ENCODE measurements around the gene RHCG.
"Not testable (repeated sequence)": the region's sequence is repeated elsewhere in the genome, so short reads cannot be mapped to it uniquely, and the experiment has no call there.

The RHCG gene

GRCh38 chr15:89479173-89479572 is 17.2 kb downstream of the RHCG start:
- no peak overlapping the region for H3K4me3 ChIP-seq (ENCODE audit: low read depth, low read length)

- no peak overlapping the region for H3K4me3 ChIP-seq (ENCODE audit: low read depth, low read length)
Observed at GRCh38 chr15:89477411-89478242, 18.8 kb downstream of the RHCG start.

DNA sequence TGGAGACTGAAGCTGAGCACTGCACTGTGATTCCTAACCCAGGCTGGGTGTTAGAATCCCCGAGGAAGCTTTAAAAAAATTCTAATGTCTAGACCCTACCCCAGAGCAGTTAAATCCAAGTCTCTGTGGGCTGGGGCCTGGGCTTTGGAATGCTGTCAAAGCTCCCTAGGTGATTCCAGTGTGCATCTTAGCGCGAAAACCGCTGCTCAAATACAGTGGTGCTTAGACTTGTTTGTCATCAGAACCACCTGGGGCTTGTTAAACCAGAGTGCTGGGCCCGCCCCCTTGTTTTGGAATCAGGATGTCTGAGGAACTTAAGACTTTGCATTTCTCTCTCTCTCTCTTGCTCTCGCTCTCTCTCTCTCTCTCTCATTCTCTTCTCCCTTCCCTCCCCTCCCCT is 20.7 kb downstream of the RHCG start:
- no peak overlapping the region for H3K4me3 ChIP-seq (ENCODE audit: low read depth, low read length)

- H3K4me3 ChIP-seq (ENCODE audit: low read depth, low read length): no peak overlapping the region
Observed at GRCh38 chr15:89472785-89473256, 23.6 kb downstream of the RHCG start.

DNA sequence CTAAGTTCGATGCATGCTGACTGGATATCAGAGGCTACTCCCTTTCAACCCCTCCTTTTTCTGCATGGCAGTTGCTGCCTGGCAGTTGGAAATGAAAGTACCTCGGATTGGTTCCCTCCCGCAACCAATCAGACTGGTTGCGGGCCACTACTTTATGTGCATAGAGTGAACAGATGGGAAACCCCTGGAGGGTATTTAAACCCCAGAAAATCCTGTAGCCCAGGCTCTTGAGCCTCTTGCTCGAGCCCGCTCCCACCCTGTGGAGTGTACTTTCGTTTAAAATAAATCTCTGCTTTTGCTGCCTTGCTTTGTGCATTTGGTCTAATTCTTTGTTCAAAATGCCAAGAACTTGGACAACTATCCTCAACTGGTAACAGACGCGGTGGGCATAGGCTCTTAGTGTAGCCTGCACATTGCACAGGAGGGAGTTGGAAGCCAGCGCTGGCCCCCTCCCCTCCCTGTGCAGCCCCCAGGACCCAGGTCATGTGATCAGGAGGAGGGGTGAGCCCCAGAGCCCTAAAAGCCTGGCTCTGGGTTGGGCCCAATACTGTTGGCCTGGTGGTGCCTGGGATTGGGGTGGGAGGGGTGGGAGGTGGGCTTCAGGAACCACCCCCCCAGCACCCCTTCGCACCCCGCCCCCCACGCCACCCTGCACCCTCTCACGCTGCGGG is 26.8 kb downstream of the RHCG start:
- no peak overlapping the region for H3K4me3 ChIP-seq (ENCODE audit: low read depth, low read length)

GRCh38 chr15:89468813-89469212 is 27.6 kb downstream of the RHCG start:
- not testable (repeated sequence) for H3K4me3 ChIP-seq (ENCODE audit: low read depth, low read length)

DNA sequence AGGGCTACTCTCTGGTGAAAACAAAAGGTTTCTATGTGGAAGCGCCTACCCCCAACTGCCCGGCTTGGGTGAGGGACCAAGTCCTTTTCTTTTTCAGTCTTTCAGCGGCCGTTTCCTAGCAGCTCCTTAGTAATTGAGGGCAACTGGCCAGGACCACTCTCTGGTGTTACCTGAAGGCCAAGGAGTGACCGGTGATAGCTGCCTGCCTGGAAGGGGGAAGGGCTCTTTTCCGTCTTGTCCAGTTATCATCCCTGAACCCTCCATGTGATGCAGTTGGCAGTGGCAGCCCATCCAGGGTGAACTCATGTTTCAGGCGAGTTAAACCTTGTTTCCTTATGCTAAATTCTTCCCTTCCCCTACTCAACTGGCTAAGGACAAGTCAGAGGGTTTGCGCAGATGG is 33.3 kb downstream of the RHCG start:
- H3K4me3 ChIP-seq (ENCODE audit: low read depth, low read length): no peak overlapping the region

DNA sequence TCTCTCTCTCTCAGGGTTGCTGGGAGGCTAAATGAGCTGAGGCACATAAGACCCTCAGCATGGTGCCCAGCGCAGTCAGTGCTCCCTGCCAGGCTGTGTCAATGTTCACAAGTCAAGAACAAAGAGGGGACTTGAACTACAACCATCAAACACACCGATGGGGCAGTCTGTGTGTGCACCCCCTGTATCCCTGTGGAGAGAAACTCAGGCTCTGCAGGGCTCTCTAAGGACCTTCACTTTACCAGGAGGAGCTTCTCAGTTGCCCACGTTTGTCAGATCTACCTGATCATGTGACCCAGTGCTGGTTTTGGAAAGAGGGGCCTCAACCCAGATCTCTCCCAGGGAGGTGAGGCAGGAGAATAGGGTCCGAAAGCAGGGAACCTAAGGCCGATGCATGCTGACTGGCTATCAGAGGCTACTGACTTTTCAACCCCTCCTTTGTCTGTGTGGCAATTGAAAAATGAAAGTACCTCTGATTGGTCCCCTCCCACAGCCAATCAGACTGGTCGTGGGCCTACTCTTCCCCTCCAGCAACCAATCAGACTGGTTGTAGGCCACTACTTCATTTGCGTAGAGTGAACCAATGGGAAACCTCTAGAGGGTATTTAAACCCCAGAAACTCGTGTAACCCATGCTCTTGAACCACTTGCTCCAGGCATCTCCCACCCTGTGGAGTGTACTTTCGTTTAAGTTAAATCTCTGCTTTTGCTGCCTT is 34.0 kb downstream of the RHCG start:
- no peak overlapping the region for H3K4me3 ChIP-seq (ENCODE audit: low read depth, low read length)

GRCh38 chr15:89461386-89461785 is 35.0 kb downstream of the RHCG start:
- H3K4me3 ChIP-seq (ENCODE audit: low read depth, low read length): no peak overlapping the region

- no peak overlapping the region for H3K4me3 ChIP-seq (ENCODE audit: low read depth, low read length)
Observed at GRCh38 chr15:89460048-89460447, 36.3 kb downstream of the RHCG start.

GRCh38 chr15:89459271-89460038 is 36.9 kb downstream of the RHCG start:
- H3K4me3 ChIP-seq (ENCODE audit: low read depth, low read length): no peak overlapping the region

- H3K4me3 ChIP-seq (ENCODE audit: low read depth, low read length): no peak overlapping the region
Observed at GRCh38 chr15:89458440-89458839, 37.9 kb downstream of the RHCG start.

- H3K4me3 ChIP-seq (ENCODE audit: low read depth, low read length): no peak overlapping the region
Observed at GRCh38 chr15:89457086-89457485, 39.3 kb downstream of the RHCG start.

GRCh38 chr15:89455535-89455934 is 40.8 kb downstream of the RHCG start:
- no peak overlapping the region for H3K4me3 ChIP-seq (ENCODE audit: low read depth, low read length)

DNA sequence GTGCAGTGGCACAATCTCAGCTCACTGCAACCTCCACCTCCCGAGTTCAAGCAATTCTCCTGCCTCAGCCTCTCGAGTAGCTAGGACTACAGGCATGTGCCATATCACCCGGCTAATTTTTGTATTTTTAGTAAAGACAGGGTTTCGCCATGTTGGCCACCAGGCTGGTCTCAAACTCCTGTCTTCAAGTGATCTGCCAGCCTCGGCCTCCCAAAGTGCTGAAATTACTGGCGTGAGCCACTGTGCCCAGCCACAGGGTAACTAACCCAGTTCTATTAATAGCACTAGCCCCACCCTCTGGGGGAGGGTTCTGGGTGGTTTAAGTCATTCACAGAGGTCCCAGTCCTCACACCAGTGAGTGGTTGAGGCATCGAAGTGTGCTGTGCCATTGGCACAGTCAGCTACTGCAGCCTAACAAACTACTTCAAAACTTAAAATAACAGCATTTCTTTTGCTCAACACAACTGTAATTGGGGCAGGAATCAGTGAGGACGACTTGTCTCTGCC is 44.0 kb downstream of the RHCG start:
- H3K4me3 ChIP-seq (ENCODE audit: low read depth, low read length): no peak overlapping the region

DNA sequence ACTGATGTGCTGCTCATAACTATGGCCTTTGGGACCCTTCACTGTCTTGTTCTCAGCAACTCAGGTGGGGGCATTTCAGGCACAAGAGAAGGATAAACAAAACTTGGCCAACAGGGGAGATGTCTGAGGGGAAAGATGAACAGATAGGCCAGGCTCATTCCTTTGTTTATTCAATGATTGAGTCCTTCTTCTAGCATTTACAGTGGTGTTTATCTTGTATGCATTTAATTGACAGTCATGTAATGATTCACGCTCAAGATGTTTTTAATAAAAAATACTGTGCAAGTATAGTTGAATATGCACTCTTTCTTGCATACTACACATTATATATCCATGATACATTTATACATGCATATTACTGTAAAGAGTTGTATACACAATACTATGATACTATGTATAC is 44.5 kb downstream of the RHCG start:
- H3K4me3 ChIP-seq (ENCODE audit: low read depth, low read length): no peak overlapping the region

DNA sequence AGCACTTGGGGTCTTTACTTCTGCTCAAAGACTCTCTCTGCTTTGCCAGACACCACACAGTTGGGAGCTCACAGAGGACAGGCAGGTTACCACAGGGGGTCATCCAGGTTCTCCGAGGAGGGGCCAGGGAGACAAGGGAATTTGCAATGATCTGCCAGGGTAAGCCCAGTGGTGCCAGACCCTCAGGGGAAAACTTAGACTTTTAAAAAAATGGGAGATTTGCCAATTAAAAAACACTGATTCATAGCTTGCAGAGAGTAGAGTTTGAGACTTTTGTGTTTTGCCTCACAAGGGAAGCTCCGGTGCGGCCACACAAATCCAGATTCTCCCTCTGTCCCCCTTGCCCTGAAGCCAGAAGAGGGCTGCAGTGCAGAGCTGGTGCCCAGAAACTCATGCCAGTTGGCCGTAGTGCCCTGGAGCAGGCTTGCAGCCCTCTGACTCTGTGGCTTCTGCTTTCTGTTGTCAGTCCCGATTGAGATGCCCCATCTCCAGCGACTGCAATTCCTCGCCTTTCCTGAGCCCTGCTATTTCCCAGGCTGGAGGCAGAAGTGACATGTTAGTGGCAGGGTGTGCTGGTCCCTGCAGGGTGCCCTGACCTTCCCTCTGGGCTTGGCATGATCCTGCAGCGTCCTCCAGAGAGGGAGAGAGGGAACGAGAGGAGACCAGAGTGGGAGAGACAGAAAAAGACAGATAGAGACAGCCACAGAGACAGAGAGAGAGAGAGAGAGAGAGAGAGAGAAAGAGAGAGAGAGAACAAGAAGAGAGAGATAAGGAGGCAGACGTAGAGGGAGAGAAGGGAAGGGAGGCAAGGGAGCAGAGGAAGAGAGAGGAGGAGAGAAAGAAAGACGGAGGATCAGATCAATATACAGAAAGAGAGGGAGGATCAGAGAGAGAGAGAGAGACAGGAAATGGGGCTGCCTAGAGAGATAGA is 46.0 kb downstream of the RHCG start:
- no peak overlapping the region for H3K4me3 ChIP-seq (ENCODE audit: low read depth, low read length)

GRCh38 chr15:89448825-89449224 is 47.6 kb downstream of the RHCG start:
- no peak overlapping the region for H3K4me3 ChIP-seq (ENCODE audit: low read depth, low read length)

DNA sequence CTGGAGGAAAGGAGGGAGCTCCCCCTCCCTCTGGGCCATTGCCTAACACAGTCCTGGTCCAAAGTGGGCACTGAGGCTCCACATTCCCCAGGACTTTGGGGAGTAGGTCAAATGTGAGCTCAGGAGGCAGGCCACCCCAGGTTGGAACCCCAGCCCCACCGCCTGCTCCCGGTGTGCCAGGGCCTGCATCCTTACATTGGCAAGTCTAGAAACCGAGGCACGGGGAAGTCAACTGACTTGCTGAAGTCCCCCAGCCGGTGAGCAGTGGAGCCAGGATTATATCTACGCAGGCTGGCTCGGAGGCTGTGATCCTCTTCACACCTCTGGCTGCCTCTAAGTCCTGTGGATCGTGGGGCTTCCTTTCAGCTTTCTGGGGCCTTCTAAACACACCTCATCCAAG is 48.7 kb downstream of the RHCG start:
- no peak overlapping the region for H3K4me3 ChIP-seq (ENCODE audit: low read depth, low read length)

Data from iPS-11a (cell line).